Measurements from ENCODE around the gene MDK. TPM values are rescaled to one million over a fixed set of nuclear protein-coding genes. Genes with fewer than 3 reads are reported as not detected.

The MDK gene
- total and polyA plus RNA-seq, 2 donors (not counting 3 experiments of a cell fraction or from before 2014, with no cell fraction given): 331 to 893 TPM

- POLR2A ChIA-PET: no interaction called here
- TF ChIP-seq JUN (IDR thresholded peaks at IDR 0.05; ENCODE audit: borderline replicate concordance, insufficient read depth, insufficient read length, low read depth) (no peak), MAX (IDR thresholded peaks at IDR 0.05; ENCODE audit: insufficient read depth, insufficient read length) (no peak), GATA2 (IDR thresholded peaks at IDR 0.05; ENCODE audit: insufficient read depth, insufficient read length, low read depth, low read length) (no peak), FOS (IDR thresholded peaks at IDR 0.05; ENCODE audit: borderline replicate concordance, insufficient read depth, low read length) (no peak), MYC (IDR thresholded peaks at IDR 0.05; ENCODE audit: low read depth, low read length) (no peak), POLR2A (IDR thresholded peaks at IDR 0.05; ENCODE audit: low read depth, low read length) (no peak), POLR2AphosphoS5 (IDR thresholded peaks at IDR 0.05; ENCODE audit: insufficient read depth, low read depth, low read length) (no peak), EZH2 (IDR thresholded peaks at IDR 0.05; ENCODE audit: borderline replicate concordance, low read depth, low read length, severe bottlenecking) (no peak)
- TF ChIP-seq, protein P1, sequence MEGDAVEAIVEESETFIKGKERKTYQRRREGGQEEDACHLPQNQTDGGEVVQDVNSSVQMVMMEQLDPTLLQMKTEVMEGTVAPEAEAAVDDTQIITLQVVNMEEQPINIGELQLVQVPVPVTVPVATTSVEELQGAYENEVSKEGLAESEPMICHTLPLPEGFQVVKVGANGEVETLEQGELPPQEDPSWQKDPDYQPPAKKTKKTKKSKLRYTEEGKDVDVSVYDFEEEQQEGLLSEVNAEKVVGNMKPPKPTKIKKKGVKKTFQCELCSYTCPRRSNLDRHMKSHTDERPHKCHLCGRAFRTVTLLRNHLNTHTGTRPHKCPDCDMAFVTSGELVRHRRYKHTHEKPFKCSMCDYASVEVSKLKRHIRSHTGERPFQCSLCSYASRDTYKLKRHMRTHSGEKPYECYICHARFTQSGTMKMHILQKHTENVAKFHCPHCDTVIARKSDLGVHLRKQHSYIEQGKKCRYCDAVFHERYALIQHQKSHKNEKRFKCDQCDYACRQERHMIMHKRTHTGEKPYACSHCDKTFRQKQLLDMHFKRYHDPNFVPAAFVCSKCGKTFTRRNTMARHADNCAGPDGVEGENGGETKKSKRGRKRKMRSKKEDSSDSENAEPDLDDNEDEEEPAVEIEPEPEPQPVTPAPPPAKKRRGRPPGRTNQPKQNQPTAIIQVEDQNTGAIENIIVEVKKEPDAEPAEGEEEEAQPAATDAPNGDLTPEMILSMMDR (IDR thresholded peaks at IDR 0.05; ENCODE audit: extremely low read depth in 1 of 2, insufficient read depth in 1 of 2, low read depth in 1 of 2, low read length in 2 of 2): no peak
- intact Hi-C loops (cut with micrococcal nuclease) (no loop called here), dilution Hi-C loops (cut with MboI; ENCODE audit: extremely low pct_ligation_motif_present, low sequenced_read_pairs) (no loop called here)
- H3K27ac ChIP-seq (ENCODE audit: insufficient read depth, low read depth, low read length): no peak overlapping the region
- H3K9me3 ChIP-seq (replicated peaks; ENCODE audit: control insufficient read depth, insufficient read depth, low read length): no peaks in the 10 kb centered on the region
- DNase-seq (ENCODE audit: low read depth, low spot score): no peak
- no peak overlapping the region for H3K4me3 ChIP-seq (replicated peaks in 1 of 3; ENCODE audit: insufficient read depth in 1 of 3, low read depth in 1 of 3, low read length in 3 of 3)
- no peak overlapping the region for H3K9ac ChIP-seq (replicated peaks; ENCODE audit: extremely low read depth, insufficient read depth, low read length)
- no peaks in the 10 kb centered on the region for H3K36me3 ChIP-seq (ENCODE audit: control insufficient read depth in 2 of 2, extremely low read depth in 1 of 2, insufficient read depth in 2 of 2, low read length in 2 of 2)
- H4K20me1 ChIP-seq (replicated peaks; ENCODE audit: control insufficient read depth, extremely low read depth, insufficient read depth, low read length): no peaks in the 10 kb centered on the region
- H3K79me2 ChIP-seq (ENCODE audit: control insufficient read depth, insufficient read depth, low read length): no peaks in the 10 kb centered on the region
- FAIRE-seq: no peak
- H2AFZ ChIP-seq (ENCODE audit: low read depth, low read length): no peak overlapping the region
- no TSS peak for BruUV-seq (replicated peaks)
- peaks cover 3% of the 10 kb centered on the region for H3K4me1 ChIP-seq (ENCODE audit: control insufficient read depth, extremely low read depth, insufficient read depth, low read length)
- no peak overlapping the region for H3K4me2 ChIP-seq (ENCODE audit: insufficient read depth, low read length)
- no peaks in the 10 kb centered on the region for H3K9me1 ChIP-seq (replicated peaks; ENCODE audit: control insufficient read depth, extremely low read depth, insufficient read depth, low read length)
- H3K27me3 ChIP-seq (ENCODE audit: control insufficient read depth in 2 of 2, insufficient read depth in 2 of 2, low read length in 2 of 2): peaks cover 32 to 34% of the 10 kb centered on the region in 2 experiments
- CTCF ChIA-PET: interaction anchor here (1.2 kb wide), 1 partner anchor 28 kb away, joined by 3 read pairs; no protein-coding TSS in a partner anchor
Measured at GRCh38 chr11:46335890-46336562, 45.4 kb upstream of the MDK start.
